Cortex of kidney (tissue), 1 donor: Measurements from ENCODE around the gene PCSK6.
"Not testable (repeated sequence)": the region's sequence is repeated elsewhere in the genome, so short reads cannot be mapped to it uniquely, and the experiment has no call there.

Source experiments
- DNase-seq: peaks from one replicate; lab custom pipeline; 2025; lab: John Stamatoyannopoulos, UW

PCSK6 gene

DNA sequence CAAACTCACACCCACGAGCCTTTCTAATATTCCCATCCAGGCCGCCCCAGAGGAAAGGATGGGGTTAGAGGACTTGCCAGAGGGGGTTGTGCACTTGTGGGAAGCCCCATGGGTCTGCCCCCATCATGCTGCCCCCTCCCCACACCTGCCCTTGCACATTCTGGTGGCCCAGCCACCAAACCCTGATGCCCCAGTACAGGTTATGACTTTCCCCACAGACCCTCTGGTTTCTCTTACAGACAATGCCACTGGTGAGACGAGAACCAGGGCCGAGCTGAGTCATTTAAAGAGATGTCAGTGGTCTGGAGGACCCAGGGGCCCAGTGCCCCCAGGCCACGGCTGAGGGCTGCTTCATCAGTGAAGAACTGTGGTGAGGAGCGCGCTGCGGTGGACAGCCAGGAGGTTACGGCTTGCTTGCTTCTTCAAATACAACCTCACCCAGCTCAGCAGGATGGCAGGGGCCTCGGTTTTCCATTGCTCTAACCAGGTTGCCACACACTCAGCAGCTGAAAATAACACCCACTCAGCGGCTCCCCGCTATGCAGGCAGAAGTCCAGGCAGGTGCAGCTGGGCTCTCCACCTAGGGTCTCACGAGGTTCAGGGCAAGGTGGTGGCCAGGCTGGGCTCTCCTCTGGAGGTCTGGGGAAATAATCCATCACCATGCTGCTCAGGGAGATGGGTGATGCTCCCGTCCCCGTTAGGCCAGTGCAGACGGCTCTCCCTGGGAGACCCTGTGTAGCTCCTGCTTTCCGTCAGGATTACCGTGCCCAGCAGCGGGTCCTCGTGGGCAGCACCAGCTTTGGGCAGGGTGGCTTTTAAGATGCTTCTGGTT is 180.7 kb downstream of the PCSK6 start:
- DNase-seq: no peak

DNA sequence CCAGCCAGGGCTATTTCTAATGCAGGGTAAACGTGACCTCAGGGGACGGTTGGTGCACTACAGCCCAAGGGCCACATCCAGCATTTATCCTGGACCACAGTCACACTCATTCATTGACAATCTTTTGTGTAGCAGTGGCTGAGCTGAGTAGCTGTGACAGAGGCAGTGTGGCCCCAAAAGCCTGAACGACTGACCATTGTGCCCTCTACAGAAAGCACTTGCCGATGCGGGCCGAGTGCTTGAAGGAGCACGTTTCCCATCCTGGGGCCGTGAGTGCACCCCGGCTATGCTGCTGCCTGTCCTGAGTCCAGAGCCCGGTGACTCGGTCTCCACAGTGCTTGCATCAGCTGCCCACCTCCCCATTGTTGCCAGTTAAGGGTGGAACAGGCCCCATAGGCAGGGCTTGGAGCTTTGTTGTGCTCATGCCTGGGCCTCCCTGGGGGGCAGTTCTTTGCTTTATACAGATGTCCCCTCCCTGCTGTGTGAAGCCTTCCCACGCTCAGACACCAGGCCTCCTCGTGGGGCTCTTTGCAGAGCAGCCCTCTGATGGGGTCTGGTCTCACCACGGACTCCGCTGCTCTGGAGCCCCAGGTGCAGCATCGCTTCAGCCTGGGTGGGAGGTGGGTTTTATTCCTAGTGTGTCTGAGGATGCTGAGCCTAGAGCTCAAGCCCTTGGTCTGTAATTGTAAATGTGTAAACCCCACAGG is 181.5 kb downstream of the PCSK6 start:
- DNase-seq: no peak

DNA sequence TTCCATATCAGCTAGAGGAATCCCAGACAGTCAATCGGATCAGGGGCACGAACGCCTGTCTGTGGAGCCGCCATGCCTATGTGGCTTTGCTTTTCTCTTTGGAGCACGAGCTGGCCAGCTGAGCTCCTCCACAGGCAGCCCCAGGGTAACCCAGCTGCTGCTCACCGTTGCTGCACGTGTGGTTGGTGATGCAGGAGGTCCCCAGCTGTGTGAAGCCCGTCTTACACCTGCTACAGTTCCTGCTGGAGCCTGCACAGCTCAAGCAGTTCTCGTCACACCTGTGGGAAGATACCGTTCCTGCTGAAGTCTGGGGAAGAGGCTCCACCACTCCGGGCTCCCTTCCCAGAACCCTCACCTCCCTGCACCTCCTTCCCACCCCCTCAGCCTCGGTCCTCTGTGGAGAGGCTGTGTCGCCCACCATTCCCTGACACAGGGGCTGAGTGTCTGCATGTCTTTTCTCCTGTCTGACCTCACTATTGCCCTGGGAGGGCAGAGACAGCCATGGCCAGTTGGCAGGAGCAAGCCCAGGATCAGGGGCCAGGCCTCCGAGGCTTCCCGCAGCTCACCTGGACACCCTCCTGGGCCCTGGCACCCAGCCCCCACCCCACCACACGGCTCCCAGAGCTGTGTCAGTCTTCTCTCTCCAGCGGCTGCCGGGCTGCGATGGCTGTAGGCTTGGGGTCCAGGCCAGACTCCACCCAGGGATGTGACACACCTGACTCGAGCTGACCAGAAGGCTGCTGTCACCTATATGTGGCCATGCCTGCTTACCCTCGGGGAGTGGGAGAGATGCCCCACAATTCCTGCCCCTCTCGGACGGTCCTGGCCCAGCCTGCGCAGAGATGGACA is 182.2 kb downstream of the PCSK6 start:
- DNase-seq: no peak

DNA sequence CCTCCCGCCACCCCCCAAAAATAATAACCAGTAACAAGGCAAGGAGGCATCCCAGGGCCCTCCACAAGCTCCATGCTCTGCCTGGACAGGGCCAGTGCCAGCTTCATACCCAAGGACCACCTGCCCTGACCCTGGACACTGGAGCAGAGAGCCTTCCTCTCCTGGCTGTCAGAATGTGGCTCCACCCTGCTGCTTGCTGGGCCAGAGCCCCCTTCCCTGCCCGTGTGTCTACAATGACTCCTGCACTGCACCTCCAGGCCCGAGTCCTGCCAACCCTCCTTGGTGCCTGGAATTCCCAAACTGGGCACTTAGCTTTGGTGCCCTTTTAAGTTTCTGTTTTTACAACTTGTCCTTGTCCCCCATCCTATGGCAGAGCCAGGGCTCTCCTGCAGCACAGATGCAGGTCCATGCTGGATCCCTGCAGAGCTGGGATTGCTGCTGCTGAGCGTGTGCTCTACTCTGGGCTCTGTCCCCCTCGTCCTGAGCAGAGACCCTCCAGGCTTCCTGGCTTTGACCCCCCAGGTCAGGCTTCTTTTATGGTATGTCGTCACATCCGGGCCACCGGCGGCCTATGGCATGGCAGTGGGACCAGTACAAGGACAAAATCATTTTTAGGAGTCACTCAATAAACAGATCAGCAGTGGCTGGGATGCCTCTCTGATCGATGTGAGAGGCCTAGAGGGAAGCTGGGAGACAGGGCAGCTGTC is 183.0 kb downstream of the PCSK6 start:
- DNase-seq: no peak

DNA sequence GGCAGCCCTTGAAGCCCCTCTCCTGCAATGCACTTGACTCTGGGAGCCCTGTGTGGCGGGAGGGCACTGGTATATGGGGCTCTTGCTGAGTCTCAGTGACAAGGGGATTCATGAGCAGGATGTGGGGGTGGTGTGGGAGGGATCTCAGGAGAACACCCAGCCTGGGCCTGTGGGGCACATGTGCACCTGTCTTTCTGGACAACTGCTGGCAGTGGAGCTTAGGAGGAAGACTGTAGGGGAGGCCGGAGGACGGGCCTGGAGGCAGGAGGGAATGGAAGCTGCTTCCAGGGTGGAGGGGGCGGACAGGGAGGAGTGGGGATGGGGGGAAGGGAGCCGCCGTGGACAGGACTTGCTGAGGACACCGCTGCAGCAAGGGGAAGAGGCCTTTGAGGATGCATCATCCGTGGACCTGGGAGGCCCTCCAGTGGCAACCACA is 183.7 kb downstream of the PCSK6 start:
- no peak for DNase-seq

DNA sequence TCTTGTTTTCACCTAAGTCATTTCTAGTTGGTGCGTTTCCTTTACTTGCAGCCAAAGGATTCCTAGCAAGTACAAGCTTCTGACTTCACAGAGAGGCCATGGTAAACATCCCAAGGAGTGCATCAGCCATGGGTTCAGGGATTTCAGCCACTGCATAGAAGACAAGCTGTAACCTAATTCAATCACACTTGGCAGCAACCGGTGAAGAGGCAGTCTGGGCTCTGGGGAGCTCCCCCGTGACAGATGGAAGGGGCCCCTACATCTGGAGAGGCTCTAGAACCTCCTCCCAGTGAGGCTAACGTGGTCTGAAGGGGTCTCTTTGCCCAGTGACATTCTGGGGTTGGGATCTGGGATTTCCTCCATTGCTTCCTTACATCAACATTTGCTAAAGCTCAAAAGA is 186.1 kb downstream of the PCSK6 start:
- DNase-seq: no peak

DNA sequence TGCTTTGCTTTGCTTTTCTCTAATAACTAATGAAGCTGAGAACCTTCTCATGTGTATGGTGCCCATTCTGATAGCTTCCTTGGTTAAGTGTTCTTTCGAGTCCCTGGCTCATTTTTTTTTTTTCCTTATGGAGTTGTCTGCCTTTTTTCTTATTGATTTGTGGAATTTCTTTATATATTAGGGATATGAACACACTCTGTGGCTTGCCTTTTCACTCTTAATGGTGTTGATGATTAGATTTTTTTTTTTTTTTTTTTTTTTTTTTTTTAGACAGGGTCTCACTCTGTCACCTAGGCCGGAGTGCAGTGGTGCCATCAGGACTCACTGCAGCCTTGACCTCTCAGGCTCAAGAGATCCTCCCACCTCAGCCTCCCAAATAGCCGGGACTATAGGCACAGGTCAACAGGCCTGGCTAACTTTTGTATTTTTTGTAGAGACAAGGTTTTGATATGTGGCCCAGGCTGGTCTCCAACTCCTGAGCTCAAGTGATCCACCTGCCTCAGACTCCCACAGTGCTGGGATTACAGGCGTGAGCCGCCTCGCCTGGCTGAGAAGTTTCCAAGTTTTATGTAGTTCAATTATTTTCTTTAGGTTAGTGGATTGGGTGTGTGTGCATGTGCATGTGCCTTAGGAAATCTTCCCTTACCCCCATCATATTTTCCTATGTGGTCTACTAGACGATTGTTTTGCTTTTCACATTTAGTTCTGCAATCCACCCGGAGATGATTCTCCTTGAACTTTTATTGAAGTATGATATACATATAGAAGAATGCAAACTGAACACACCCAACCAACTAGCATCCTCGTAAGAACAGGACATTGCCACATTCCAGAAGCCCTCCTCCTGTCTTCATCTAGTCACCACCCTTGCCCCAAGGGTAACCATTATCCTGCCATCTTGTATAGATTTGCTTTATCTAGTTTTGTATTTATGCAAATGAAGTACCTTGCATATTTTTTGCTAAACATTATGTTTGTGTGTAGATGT is 192.8 kb downstream of the PCSK6 start:
- DNase-seq: no peak

DNA sequence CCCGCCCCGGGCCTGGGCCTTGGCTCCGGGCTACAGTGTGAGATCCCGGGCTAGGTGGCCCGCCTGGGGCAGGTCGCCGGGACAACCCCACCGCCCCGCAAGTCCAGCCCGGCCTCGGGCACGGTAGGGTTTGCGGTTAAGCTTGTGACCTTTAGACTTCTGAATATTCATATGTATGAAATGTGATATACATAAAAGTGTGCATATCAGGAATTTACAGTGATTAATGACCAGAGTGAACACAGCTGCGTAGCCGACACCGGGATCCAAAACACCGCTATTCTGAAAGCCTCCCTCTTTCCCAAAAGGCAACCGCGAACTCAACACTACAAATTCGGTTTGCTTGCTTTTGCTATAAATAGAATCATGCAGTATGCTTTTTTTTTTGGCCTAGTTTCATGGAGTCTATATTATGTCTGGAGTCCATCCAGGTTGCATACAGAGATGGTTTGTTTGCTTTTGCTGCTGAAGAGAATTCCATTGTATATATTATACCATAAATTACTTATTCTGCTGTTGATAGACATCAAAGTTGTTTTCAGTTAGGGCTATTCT is 193.8 kb downstream of the PCSK6 start:
- no peak for DNase-seq

DNA sequence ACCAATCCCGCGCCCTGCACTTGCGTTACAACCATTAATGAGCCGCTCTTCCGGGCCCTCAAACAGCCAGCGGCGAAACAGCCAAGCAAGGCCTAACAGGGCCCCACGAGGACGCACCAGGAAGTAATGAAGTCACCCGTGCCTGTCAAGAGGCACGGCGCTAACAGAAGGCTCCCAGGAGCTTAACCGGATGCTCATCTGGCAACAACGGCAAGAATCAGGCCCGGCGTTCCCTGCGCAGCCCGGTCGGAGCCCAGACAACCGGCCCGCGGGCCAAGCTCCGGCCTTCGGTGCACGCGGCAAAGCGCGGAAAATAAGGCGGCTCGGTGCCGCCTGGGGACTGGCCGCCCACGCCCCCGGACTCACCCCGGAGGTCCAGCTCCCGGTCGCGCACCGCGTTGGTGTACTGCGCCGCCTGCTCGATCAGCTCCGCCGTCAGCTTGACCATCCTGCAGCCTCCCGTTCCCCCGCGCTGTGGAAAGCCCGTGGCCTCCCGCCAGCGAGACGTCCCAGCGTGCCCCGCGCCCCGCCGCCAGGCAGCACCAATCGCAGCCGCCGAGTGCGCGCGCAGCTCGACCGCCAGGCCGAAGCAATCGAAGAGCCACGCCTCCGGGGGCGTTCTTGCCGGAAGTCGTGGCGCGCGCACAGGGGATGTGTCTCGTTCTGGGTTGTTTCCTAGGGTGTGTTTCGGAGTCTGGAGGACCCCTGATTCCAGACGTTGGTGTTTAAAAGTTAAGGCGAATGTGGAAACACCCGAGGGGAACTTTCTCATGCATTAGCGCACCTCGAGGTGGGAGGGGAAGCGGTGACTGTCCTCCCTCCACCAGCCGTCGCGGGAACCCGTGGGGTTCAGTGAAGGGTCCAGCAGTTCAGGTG is 194.5 kb downstream of the PCSK6 start, which contains the start of gene SNRPA1:
TSS of gene SNRPA1 (minus strand) at position 518 of the 876 bp plus-strand sequence. CDS start at position 448, 70 bp downstream.
- peak; percentile 37 for DNase-seq

DNA sequence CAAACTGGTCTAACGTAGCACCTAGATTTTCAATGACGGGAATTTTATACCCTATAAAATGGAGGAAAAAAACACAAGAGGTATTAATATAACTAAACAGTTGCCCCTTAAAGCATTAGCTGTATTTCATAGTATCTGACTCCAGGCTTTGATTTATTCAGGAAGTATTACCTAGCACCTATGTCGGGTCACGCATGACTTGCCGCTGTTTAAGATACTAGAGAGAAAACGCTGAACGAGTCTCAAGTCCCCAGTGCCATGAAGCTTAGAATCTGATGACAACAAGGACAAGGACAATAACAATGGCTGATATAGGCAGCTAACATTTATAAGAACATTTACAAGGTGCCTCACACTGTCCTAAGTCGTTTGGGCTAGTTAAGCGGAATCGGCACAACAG is 196.4 kb downstream of the PCSK6 start:
- DNase-seq: no peak

DNA sequence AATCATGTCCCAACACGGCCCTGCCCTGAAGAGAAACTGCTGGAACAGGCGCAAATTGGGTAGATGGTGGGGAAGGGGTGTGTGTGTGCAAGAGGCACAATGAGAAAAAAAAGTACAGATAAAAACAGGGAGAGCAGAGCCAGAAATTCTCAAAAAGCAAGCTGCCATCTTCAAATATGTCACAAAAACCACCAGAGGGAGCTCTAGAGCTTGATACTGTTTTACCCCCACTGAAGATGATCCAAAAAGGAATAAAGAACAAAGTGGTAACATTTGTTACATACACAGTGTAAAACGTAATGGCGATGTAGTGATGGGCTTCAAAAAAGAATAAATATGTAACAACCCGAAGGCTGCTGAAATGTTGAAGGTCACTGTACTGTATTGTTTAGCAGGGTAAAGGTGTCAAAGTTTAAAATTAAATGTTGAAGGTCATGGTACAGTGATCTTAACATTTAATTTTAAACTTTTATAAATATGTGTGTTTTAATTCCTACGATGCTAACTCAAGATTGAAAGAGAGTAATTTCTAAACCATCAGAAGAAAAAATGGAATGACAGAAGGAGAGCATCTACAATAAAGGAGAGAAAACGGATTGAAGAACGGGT is 200.5 kb downstream of the PCSK6 start:
- DNase-seq: no peak

DNA sequence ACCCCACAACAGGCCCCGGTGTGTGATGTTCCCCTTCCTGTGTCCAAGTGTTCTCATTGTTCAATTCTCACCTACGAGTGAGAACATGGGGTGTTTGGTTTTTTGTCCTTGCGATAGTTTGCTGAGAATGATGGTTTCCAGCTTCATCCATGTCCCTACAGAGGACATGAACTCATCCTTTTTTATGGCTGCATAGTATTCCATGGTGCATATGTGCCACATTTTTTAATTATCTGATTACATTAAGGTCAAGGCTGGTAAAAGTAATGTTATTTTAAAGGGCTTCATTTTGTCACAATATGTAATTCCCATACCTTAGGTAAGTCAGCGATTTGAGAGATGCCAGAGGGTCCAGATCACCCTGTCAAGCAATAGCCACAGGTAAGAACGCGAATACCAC is 202.2 kb downstream of the PCSK6 start:
- not testable (repeated sequence) for DNase-seq

DNA sequence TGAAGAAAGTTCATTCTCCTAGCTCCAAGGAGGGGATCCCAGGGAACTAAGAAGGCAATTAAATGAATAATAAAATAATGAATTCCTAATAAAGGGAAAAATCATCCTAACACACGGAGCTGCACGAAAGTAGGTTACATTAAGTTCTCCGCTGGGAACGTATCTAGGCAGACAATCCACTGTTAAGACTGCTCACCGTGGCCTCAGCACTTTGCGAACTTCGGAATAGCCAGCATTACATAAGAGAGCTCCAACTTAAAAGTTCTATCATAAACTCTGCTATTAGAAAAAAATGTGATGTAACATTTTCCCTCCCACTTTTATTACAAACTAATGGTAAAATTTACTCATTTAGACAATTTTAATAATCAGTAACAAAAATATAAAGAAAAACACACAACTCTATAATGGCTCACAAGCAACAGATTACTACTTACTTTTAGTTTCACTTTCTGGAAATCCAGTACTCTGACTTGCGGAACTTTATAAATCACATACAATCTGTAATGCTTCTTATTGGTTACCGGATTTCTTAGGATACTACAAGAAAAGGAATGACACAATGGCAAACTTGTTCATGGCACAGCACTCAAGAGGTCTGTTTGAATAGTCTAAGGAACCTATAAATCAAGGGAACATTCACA is 202.9 kb downstream of the PCSK6 start:
- no peak for DNase-seq

DNA sequence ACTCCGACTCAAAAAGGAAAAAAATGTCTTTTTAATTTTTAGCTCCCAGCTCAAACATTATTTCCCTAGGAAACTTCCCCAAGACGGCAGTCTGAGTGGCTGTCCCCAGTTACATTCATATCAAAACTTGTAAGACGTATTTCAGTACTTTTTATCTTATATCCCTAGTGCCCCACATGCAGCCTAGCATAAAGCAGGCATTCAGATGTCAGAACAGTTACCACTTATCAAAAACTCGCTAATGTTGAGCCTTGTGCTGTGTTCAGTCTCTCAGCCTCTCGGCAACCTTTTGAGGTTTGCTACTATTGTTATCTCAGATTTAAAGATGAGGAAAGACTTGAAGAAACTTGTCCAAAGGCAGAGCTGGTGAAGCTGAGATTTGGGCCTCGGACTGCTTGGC is 205.6 kb downstream of the PCSK6 start:
- no peak for DNase-seq

DNA sequence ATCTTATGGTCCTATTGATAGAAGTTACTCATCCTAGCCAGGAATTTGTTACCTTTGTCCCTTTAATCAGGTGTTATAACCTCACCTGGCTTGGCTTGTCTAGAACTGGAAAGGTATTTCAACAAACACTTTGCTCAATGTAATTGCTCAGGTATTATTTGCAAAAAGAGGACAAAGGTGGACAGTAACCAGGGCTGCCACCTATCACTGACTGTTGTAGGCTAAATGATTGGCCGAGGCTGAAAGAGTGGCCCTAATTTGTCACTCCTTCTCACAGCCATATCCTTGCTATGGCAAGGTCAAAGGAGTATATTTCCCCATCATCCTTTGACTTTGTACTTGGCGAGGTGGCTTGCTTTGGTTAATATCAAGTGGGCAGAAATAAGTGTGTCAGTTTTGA is 209.5 kb downstream of the PCSK6 start:
- DNase-seq: no peak

DNA sequence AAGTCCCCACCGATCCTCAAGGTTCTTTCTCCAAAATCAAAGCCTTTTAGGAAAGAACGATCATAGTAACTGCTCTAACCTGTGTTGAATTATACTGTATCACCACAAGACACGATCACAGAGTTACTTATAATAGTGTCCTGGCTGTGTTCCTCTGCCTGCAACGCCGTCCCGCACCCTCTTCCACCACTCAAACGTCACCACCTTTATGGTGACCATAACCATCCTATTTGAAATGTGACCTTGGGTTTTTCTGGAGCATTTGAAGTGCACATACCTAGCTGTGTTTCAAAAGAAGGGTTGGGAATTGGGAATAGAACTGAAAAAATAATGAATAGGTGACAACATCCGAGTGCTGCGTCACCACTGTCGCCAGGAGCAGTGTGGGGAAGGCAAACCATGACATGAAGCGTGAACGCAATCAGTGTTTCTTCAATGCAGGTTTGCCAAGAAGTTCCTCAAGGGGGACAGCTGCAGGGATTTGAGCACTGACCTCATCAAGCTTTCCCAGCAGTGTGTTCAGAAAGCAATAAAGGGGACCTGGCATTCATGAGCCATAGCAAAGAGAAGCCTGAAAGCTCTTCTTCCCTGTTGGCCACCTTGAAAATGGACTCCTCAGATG is 211.5 kb downstream of the PCSK6 start:
- DNase-seq: no peak

DNA sequence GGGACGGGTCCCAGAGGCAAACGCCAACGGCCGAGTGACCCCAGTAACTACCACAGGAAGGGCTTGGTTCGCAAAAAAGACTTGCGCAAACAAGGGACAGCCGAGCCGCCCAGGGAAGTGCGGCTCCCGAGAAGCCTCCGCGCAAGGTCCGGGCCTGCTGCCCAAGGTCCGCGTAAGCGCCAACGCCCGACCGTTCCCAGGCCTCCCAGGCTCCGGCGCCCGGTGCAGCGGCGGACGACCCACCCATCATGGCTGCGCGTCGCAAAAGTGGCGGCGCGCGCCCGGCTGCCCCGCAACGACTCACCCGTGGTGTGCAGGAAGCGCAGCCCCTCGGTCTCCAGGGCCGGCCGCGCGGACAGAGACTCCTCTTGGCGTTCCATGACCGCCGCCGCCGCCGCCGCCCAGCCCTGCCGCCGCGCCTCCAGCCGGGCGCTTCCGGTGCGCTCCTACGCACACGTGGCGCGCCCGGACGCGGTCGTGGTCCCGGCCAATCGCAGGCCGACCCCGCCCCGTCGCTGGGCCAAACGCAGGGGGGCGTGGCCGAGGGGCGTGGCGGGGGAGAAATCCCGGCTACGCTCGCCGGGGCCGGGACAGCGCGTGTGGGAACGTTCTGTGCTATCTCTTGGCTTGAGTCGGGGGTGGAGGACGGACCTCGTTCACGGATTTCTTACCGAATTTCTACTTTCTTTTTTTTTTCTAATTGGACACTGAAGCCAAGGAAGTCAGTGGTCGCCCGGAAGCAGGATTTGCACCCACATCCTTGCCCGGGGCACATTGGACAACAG is 212.3 kb downstream of the PCSK6 start, which contains the start of gene SELENOS:
TSS of gene SELENOS (minus strand) at position 448 of the 785 bp plus-strand sequence. CDS start at position 380, 68 bp downstream.
- peak; percentile 39 for DNase-seq
